Measurements from ENCODE around the gene NSD2.
"Not testable (repeated sequence)": the region's sequence is repeated elsewhere in the genome, so short reads cannot be mapped to it uniquely, and the experiment has no call there.

NSD2 gene

GRCh38 chr4:1903035-1903434 lies 31.8 kb downstream of the NSD2 start:
- Histone ChIP-seq H3K27me3 (ENCODE audit: insufficient read depth, poor library complexity, severe bottlenecking) (no peaks in the 10 kb centered on the region), H3K4me3 (replicated peaks; ENCODE audit: insufficient read depth, low read length) (no peak overlapping the region), H3K27ac (replicated peaks) (no peak overlapping the region)
- no peak for DNase-seq (ENCODE audit: low read depth in 1 of 2, low spot score in 1 of 2)
- TF ChIP-seq POLR2AphosphoS5 (IDR thresholded peaks at IDR 0.05; ENCODE audit: low read depth): no peak
- TF ChIP-seq GABPA (IDR thresholded peaks at IDR 0.05; ENCODE audit: low read depth): no peak
- no peak for TF ChIP-seq CTCF (IDR thresholded peaks at IDR 0.05; ENCODE audit: insufficient read depth, low read length)
- no peak for TF ChIP-seq SPI1 (IDR thresholded peaks at IDR 0.05; ENCODE audit: borderline replicate concordance, low read depth)
- no peak for TF ChIP-seq REST (IDR thresholded peaks at IDR 0.05; ENCODE audit: insufficient replicate concordance, low read depth)

- no peak for DNase-seq (ENCODE audit: low read depth in 1 of 2, low spot score in 1 of 2)
- no peak for TF ChIP-seq GABPA (IDR thresholded peaks at IDR 0.05; ENCODE audit: low read depth)
- TF ChIP-seq CTCF (IDR thresholded peaks at IDR 0.05; ENCODE audit: insufficient read depth, low read length): no peak
- no peak for TF ChIP-seq REST (IDR thresholded peaks at IDR 0.05; ENCODE audit: insufficient replicate concordance, low read depth)
- no peak for TF ChIP-seq SPI1 (IDR thresholded peaks at IDR 0.05; ENCODE audit: borderline replicate concordance, low read depth)
- no peak for TF ChIP-seq POLR2AphosphoS5 (IDR thresholded peaks at IDR 0.05; ENCODE audit: low read depth)
- Histone ChIP-seq H3K27me3 (ENCODE audit: insufficient read depth, poor library complexity, severe bottlenecking) (no peaks in the 10 kb centered on the region), H3K27ac (replicated peaks) (no peak overlapping the region), H3K4me3 (replicated peaks; ENCODE audit: insufficient read depth, low read length) (no peak overlapping the region)
These were observed 32.8 kb downstream of the NSD2 start for GRCh38 chr4:1904042-1904441.

GRCh38 chr4:1907848-1908525 lies 36.8 kb downstream of the NSD2 start:
- no peak for DNase-seq (ENCODE audit: low read depth in 1 of 2, low spot score in 1 of 2)
- no peaks in the 10 kb centered on the region for H3K27me3 ChIP-seq (ENCODE audit: insufficient read depth, poor library complexity, severe bottlenecking)
- H3K27ac ChIP-seq (replicated peaks): no peak overlapping the region
- no peak for TF ChIP-seq SPI1 (IDR thresholded peaks at IDR 0.05; ENCODE audit: borderline replicate concordance, low read depth)
- no peak for TF ChIP-seq GABPA (IDR thresholded peaks at IDR 0.05; ENCODE audit: low read depth)
- no peak for TF ChIP-seq POLR2AphosphoS5 (IDR thresholded peaks at IDR 0.05; ENCODE audit: low read depth)
- no peak for TF ChIP-seq REST (IDR thresholded peaks at IDR 0.05; ENCODE audit: insufficient replicate concordance, low read depth)
- no peak for TF ChIP-seq CTCF (IDR thresholded peaks at IDR 0.05; ENCODE audit: insufficient read depth, low read length)
- H3K4me3 ChIP-seq (replicated peaks; ENCODE audit: insufficient read depth, low read length): no peak overlapping the region

GRCh38 chr4:1909696-1910095 lies 38.5 kb downstream of the NSD2 start:
- H3K4me3 ChIP-seq (replicated peaks; ENCODE audit: insufficient read depth, low read length); H3K27ac ChIP-seq (replicated peaks); DNase-seq (ENCODE audit: low read depth in 1 of 2, low spot score in 1 of 2): not testable (repeated sequence)

More at GRCh38 chr4:1909696-1910095, 38.5 kb downstream of the NSD2 start:
- not testable (repeated sequence) for H3K27me3 ChIP-seq (ENCODE audit: insufficient read depth, poor library complexity, severe bottlenecking)
